NCI-H345 treated with DMSO at 0.1 percent for 48 hours (cell line): ENCODE measurements around the gene GON7.
A peak's percentile ranks its signal among the peaks of the same experiment; 100 is the strongest.
"Not testable (repeated sequence)": the region's sequence is repeated elsewhere in the genome, so short reads cannot be mapped to it uniquely, and the experiment has no call there.

Experiments
- DNase-seq: peaks from one replicate; lab custom pipeline; 2025; ENCODE audit not compliant: unreplicated experiment; lab: John Stamatoyannopoulos, UW

Gene GON7

DNA sequence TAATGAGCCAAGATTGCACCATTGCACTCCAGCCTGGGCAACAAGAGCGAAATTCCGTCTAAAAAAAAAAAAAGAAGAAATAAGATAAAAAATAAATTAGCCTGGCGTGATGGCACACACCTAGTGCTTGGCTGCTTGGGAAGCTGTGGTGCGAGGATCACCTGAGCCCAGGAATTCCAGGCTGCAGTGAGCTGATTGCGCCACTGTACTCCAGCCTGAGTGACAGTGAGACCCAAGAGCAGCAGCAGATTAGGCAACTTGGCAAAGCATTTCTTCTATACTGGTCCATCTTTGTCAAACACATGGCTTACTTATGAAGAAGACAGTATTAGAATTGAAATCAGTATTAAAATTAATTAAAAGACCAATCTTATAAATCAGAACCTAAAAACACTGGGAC is 6.3 kb downstream of the GON7 start:
- DNase-seq, result no peak

DNA sequence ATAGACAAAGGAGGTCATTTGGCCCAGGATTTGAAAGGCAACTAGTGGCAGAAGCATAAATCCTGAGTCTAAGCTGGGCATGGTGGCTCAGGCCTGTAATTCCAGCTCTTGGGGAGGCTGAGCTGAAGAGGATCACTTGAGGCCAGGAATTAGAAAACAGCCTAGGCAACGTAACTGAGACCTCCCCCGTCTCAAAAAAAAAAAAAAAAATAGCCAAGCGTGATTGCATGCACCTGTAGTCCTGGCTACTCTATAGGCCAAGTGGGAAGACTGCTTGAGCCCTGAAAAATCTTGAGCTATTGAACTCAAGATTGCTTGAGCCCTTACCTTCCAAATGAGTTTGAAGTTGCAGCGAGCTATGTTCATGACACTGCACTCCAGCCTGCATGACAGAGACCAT is 7.8 kb downstream of the GON7 start:
- no peak for DNase-seq

DNA sequence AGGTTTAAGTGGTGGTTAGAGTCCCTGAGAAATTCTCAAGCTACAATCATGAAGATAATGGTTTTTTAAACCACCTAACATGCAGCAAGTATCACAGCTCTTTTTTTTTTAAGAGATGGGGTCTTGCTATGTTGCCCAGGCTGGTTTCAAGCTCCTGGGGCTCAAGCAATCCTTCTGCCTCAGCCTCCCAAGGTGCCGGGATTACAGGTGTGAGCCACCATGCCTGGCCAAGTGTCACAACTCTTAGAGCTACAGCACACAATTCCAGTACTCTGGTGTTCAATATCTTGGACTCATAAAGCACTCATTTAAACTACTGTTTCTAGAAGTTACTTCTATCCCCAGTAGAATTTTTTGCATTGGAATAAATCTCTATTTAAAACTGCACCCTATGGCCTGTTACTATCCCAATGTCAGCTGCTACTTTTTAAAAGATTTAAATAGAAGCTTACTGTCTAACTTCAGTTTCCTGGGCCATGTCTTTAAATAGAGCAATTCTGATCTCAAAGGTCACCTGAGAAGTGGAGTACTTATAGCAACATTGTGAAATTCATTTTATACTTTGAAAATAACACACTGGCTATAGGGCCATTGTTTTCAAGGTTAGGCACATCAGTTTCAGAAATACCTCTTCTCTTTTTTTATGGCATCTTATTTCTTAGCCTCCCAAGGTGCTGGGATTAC is 11.4 kb downstream of the GON7 start:
- no peak for DNase-seq

DNA sequence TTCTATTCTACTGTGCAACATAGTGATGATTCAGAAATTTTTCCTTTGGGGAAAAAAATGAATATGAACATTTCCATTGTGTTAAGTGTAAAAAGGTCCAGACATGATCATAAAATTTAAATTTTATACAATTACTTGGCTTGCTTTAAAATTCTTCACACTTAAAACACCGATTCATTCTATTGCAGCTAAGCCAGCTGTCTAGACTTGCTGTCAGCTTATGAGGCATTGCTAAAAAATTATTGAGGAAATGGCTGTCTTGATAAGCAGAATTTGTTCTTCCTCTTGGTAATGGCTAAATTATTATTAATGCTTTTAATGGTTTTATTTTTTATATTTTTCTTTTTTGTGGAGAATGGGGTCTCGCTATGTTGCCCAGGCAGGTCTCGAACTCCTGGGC is 19.9 kb downstream of the GON7 start:
- DNase-seq, result no peak

DNA sequence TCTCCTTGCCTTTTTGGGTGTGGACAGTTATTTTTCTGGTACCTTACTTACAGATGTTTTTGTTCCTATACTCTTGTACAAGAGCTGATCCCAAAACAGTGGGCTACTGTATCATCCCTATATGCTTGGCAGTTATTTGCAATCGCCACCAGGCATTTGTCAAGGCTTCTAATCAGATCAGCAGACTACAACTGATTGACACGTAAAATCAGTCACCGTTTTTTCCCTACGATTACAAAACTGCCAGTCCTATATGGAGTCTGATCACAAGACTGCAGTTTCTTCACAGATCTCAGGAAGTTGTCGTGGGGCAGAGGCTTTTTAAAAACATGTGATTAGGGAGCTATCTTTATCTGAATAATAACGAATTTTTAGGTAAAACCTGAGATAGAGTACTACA is 20.4 kb downstream of the GON7 start:
- DNase-seq, result no peak

DNA sequence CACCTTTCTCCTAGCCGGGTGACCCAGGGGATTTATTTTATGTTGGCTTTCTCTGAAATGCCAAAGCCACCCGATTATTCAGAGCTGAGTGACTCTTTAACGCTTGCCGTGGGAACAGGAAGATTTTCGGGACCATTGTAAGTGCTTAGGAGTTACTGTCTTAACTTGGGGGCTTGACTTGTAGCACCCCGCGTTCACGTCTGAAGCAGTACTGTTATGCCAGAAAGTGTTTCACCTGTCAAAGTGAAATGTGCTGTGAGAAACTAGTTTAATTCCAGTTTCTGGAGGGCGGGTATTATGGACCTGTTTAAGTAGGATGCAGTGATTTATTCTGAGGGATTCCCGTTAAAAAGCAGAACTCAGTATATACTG is 21.5 kb downstream of the GON7 start:
- DNase-seq, result no peak

DNA sequence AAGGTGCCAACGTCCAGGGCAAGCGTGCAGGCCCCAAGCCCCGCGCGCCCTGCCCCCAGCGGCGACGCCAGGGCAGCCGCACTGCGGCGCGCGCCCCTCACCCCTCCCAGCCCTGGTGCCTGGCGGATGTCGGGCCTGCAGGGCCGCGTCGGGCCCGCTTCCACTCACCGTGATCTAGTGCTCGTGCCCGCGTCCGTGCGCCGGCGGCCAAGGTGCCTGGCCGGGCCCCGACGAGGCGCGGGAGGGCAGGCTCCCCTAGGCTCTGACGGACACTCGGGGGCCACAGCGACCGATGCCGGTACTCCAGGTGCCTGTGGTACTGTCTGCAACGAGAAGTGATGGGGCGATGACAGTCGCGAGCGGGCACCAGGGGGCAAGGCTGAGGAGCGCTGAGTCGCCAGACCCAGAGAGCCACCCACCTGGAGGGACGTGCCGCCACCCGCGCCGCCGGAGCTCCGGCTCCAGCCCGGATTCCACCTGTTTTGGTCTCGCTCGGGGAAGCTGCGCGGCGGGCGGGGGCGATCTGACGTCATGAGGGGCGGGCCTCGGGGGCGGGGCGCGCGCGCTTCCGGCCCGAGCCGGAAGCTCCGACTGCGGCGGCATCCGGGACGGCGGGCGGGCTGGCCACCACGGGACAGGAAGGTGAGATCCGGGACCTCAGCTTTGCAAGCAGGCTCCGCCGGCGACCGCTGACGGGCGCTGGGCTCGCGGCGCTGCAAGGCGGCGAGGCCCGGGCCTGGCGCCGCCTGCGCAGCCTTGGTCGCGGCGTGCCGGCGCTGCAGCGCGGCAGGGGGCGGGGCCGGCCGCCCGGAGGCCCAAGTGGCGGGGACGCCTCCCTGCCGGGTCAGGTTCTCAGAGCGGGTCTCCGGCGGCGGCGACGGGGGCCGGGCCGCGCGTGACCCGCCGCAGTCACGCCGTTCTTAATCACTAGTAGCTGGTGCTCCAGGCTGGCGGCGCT is 22.2 kb downstream of the GON7 start, which contains the start of the genes LYSET and MOAP1:
TSS of gene LYSET (plus strand) at position 927 of the 958 bp plus-strand sequence. CDS start 89 bp downstream, outside the sequence.
TSS of gene MOAP1 (minus strand) at position 507 of the 958 bp plus-strand sequence. CDS start 655 bp downstream, outside the sequence.
- DNase-seq, result peak; percentile 63

DNA sequence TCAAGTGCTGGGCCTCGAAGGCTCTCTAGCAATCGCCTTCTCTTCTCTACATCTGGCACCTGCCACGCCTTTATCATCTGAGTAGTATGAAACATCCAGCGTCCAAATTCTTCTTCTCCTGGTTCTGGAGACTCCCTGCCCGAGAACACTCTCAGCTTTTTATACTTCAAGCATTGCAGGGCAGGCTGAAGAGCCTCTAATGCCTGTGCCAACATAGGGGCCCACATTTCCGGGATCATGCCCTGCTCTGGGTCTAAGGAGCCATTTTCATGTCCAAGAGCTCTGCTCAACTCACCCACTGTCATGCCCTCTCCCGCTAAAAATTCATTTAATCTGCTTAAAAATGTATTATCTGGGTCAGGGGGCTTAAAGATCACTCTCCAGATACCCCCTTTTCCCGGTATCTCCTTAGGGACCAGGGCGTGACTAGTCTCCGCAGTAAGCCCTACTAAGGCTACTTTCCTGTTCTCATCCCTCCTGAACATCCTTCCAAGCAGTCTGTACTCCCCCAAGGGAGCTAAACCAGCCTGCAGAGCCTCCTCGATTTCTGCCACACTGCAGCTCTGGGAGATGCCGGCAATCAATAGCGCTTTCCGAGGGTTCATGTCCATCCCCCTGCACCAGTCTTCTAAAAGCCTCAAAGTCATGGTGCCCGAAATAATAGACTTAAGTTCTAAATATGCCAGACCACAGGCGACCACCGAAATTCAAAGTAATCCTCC is 23.1 kb downstream of the GON7 start:
- no peak for DNase-seq

DNA sequence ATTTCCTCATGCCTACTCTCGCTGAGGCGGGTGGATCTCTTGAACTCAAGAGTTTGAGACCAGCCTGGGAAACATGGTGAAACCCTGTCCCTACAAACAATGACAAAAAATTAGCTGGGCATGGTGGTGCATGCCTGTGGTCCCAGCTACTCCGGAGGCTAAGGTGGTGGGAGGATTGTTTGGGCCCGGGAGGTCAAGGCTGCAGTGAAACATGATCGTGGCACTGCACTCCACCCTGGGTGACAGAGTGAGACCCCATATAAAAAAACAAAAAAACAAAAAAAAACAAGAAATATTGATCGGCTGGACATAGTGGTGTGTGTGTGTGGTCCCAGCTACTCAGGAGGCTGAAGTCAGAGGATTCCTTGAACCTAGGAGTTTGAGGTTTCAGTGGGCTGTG is 31.4 kb downstream of the GON7 start:
- no peak for DNase-seq

DNA sequence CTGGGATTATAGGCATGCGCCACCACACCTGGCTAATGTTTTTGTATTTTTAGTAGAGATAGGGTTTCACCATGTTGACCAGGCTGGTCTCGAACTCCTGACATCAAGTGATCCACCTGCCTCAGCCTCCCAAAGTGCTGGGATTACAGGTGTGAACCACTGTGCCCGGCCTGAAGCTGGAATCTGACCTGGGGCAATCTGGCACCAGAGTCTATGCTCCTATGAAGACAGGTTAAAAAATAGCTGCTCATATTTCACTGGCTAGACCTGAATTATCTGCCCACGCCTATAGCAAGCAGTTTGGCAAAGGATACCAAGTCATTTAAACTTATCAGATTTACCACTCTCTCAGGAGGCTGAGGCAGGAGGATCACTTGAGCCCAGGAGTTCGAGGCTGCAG is 32.1 kb downstream of the GON7 start:
- DNase-seq, result not testable (repeated sequence)

DNA sequence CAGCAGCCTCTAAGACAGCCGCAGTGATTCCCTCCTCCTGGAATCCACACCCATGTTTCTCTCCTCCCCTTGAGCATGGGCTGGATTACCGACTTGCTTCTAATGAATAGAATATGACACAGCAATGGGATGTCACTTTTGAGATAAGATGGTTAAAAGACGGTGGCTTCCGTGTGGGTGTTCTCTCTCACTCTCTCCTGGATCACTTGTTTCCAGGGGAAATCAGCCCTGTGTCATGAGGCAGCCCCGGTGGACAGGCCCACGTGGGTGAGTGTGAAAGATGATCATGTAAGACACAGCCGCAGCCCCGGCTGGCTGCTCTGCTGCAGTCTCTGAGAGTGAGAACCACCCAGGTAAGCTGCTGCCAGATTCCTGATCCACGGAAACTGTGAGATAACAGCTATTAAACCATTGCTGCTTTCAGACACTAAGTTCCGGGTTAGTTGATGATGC is 32.9 kb downstream of the GON7 start:
- DNase-seq, result no peak

DNA sequence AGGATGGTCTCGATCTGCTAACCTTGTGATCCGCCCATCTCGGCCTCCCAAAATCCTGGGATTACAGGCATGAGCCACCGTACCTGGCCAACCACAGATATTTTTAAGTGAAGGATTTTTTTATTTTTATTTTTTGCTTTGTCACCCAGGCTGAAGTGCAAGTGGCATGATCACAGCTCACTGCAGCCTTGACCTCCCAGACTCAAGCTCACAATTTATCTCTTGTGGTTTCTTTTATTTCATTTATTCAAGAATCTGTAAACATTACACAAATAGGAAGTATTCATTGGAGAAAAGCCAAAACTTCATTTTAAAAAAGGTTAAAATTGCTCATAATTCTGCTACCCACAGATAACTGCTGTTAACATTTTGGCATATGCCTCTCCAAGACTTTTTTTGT is 35.5 kb downstream of the GON7 start:
- DNase-seq, result no peak

DNA sequence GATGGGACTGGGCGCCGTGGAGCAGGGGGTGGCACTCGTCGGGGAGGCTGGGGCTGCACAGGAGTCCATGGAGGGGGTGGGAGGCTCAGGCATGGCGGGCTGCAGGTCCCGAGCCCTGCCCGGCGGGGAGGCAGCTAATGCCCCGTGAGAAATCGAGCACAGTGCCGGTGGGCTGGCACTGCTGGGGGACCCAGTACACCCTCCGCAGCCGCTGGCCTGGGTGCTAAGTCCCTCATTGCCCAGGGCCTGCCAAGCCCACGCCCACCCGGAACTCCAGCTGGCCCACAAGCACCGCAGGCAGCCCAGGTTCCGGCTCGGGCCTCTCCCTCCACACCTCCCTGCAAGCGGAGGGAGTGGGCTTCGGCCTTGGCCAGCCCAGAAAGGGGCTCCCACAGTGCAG is 36.7 kb downstream of the GON7 start:
- not testable (repeated sequence) for DNase-seq

DNA sequence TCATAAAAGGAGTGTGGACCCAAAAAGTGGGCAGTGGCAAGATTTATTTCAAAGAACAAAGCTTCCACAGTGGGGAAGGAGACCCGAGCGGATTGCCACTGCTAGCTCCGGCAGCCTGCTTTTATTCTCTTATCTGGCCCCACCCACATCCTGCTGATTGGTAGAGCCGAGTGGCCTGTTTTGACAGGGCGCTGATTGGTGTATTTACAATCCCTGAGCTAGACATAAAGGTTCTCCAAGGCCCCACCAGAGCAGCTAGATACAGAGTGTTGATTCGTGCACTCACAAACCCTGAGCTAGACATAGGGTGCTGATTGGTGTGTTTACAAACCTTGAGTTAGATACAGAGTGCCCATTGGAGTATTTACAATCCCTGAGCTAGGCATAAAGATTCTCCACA is 37.2 kb downstream of the GON7 start:
- not testable (repeated sequence) for DNase-seq

DNA sequence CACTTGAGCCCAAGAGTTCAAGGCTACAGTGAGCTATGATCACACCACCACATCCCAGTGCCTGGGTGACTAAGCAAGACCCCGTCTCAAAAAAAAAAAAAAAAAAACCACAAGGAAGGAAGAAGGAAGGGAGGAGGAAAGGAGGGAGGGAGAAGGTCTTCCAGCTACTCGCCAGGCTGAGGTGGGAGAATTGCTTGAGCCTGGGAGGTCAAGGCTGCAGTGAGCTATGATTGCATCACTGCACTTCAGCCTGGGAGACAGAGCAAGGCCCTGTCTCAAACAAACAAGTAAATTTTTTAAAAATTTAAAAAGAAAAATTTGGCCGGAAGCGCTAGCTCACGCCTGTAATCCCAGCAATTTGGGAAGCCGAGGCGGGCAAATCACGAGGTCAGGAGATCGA is 38.3 kb downstream of the GON7 start:
- not testable (repeated sequence) for DNase-seq

DNA sequence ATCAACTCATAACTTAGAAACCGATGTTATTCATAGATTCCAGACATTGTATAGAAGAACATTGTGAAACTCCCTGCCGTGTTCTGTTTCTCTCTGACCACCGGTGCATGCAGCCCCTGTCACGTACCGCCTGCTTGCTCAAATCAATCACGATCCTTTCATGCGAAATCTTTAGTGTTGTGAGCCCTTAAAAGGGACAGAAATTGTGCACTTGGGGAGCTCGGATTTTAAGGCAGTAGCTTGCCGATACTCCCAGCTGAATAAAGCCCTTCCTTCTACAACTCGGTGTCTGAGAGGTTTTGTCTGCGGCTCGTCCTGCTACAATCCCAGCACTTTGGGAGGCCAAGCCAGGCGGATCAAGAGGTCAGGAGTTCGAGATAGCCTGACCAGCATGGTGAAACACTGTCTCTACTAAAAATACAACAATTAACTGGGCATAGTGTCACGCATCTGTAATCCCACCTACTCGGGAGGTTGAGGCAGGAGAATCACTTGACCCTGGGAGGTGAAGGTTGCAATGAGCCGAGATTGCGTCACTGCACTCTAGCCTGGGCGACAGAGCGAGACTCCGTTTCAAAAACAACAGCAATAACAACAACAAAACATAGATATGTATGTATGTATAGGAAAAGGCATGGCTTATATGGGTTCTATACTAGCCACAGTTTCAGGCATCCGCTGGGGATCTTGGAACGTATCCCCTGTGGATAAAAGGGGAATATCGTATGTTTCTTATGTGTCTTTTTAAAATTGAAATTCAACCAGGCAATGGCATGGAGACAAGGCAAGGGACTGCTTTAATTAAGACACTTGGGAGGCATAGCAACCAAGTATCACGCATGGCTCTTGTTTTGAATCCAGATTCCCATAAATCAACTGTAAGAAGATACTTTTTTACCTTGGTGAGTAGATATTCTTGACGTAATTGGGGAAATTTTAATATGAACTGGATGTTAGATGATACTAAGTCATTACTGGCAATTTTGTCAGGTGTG is 41.3 kb downstream of the GON7 start:
- DNase-seq, result not testable (repeated sequence)

DNA sequence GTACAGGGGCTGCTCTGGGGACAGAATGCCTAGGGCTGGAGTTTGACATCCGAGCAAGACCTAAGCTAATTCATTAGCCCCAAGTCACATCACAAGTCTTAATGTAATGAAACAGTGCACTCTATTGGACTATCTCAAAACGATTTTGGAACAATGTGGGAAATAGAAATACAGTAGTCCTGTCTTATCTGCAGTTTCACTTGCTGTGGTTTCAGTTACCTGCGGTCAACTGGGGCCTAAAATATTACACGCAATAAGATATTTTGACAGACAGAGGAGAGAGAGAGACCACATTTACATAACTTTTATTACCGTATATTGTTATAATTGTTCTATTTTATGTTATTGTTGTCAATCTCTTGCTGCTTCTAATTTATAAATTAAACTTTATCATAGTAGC is 43.3 kb downstream of the GON7 start:
- DNase-seq, result no peak

DNA sequence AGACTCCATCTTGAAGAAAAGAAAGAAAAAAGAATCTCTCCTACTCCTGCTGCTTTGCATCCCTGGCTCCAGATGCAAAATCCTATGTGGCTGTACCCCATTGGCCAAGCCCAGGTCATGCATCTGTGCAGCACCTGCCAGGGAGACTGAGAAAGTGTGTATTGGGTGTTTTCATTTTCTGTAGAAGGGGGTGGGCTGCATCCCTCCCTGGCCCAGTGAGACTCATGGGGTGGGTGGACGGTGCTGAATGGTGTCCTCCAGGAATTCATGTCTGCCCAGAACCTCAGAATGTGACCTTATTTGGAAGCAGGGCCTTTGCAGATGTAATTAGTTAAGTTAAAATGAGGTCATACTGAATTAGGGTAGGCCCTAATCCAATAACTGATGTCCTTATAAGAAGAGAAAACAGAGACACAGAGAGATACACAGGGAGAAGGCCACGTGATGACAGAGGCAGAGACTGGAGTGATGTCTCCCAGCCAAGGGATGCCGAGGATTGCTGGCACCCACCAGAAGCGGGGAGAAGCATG is 45.4 kb downstream of the GON7 start:
- no peak for DNase-seq

DNA sequence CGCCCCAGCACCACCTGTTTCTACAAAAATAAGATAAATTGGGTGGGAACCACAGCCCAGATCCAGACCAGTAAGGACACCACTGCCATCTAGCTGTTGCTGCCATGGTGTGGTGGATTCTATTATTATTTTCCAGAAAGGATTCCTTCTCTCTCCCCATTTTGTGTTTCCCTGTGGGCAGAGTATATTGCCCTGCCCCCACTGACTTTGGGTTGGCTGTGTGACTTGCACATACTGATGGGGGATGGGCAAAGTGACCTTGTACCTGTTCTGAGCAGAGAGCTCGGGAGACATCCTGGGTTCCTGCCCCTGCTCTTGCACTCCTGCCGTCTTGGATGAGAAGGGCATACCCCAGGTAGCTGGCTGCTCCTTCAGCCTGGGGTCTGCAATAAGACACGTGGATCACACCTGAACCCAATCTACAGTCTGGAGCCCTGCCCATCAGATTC is 46.5 kb downstream of the GON7 start:
- DNase-seq, result no peak
